Kidney (tissue), 14 donors: ENCODE measurements around the gene POMT2. TPM values are rescaled to one million over a fixed set of nuclear protein-coding genes. Genes with fewer than 3 reads are reported as not detected.

Experiments used
- DNase-seq, 5 donors: peaks; one replicate each; pipeline ENCODE4 v3.0.0-alpha.2; 2013 to 2020
- FAIRE-seq: peaks from 2 replicates; lab custom pipeline; 2012; peaks lifted over from hg19 to GRCh38; lab: Jason Lieb, UNC
- H3K27ac ChIP-seq, 2 donors: one replicate each; pipeline ENCODE4 v1.7.0; 2013; ENCODE audit warnings: low read depth in 2 of 2, low read length in 2 of 2, inconsistent platforms in 1 of 2
- H3K27me3 ChIP-seq: one replicate; pipeline ENCODE4 v1.7.1; 2013; ENCODE audit warnings: low read length, inconsistent platforms; ENCODE audit not compliant: control insufficient read depth, insufficient read depth
- H3K36me3 ChIP-seq, 3 donors: one replicate each; pipeline versions ENCODE4 v1.7.0 to v1.7.1; 2013; ENCODE audit warnings: low read length in 3 of 3, control low read depth in 1 of 3, inconsistent platforms in 1 of 3; ENCODE audit not compliant: insufficient read depth in 3 of 3, control insufficient read depth in 2 of 3
- H3K4me1 ChIP-seq, 3 donors: one replicate each; pipeline versions ENCODE4 v1.7.0 to v1.7.1; 2013; ENCODE audit warnings: low read length in 3 of 3, inconsistent platforms in 1 of 3, low read depth in 1 of 3; ENCODE audit not compliant: control insufficient read depth in 2 of 3, insufficient read depth in 2 of 3
- H3K4me3 ChIP-seq, 3 donors: one replicate each; pipeline versions ENCODE4 v1.7.0 to v1.8.1; 2013; ENCODE audit warnings: low read length in 3 of 3, control low read depth in 1 of 3, inconsistent platforms in 1 of 3
- H3K9ac ChIP-seq, 3 donors: one replicate each; pipeline versions ENCODE4 v1.7.0 to v1.7.1; 2013; ENCODE audit warnings: low read length in 3 of 3, control low read depth in 1 of 3, inconsistent platforms in 1 of 3
- H3K9me3 ChIP-seq, 3 donors: one replicate each; pipeline versions ENCODE4 v1.7.0 to v1.7.1; 2013; ENCODE audit warnings: low read length in 3 of 3, control low read depth in 1 of 3, inconsistent platforms in 1 of 3; ENCODE audit not compliant: control insufficient read depth in 2 of 3, insufficient read depth in 1 of 3
- CTCF ChIP-seq: IDR thresholded peaks from 3 replicates; pipeline ENCODE4 v1.5.1; 2012; ENCODE audit warnings: mild to moderate bottlenecking, moderate library complexity, borderline replicate concordance; ENCODE audit not compliant: insufficient read depth; ENCODE audit errors: extremely low read depth
- intact Hi-C: fragments of 100-400 bp; cut with DNase I; formaldehyde crosslinking; loops from one replicate; pipeline ENCODE4 v1.11.1; 2022
- polyA plus RNA-seq: library from polyadenylated mRNA; stranded (reverse); fragments of 350-450 nt; fragmentation: Illumina TruSeq; extraction: RNeasy Lipid Tissue Mini Kit (QIAGEN cat#74804); gene quantifications from one replicate; pipeline ENCODE4 v1.2.3, GENCODE V29; 2014; ENCODE audit warnings: low read depth, low replicate concordance; ENCODE audit not compliant: insufficient read depth
- total RNA-seq: library from RNA; stranded (reverse); fragmentation: NEBNext Ultra II Directional; extraction: Animal tissue kit (Norgen Biotek cat#: 25700); gene quantifications from one replicate; pipeline ENCODE4 v1.2.1, GENCODE V29; 2021
- donor health status: control.
- donor health status: control.
- donor health status: control.
- donor health status: control.
- donor health status: control.
- donor health status: DM: yes; HTN: yes; CAD: no.
- donor health status: Normal renal cell carcinoma (clear cell type).

Gene POMT2
- total and polyA plus RNA-seq, 2 donors from 2014 or later, result 18.2 to 34.7 TPM

- Histone ChIP-seq H3K4me3 (no peak overlapping the region), H3K36me3 (no peaks in the 10 kb centered on the region), H3K9me3 (no peaks in the 10 kb centered on the region), H3K9ac (no peak overlapping the region), H3K27ac (no peak overlapping the region), H3K4me1 (no peaks in the 10 kb centered on the region), H3K27me3 (no peaks in the 10 kb centered on the region)
- FAIRE-seq, result no peak
- intact Hi-C loops, result no loop called here
- TF ChIP-seq CTCF, result no peak
- no peak for DNase-seq
These were observed 43.5 kb upstream of the POMT2 start for GRCh38 chr14:77364146-77364545.

GRCh38 chr14:77359626-77360025 is 38.9 kb upstream of the POMT2 start:
- Histone ChIP-seq H3K27ac (no peak overlapping the region), H3K36me3 (no peaks in the 10 kb centered on the region), H3K9ac (no peak overlapping the region), H3K9me3 (no peaks in the 10 kb centered on the region), H3K4me1 (no peaks in the 10 kb centered on the region), H3K27me3 (no peaks in the 10 kb centered on the region), H3K4me3 (no peak overlapping the region)
- FAIRE-seq (no peak), DNase-seq (no peak)
- intact Hi-C loops, result no loop called here
- TF ChIP-seq CTCF, result no peak

GRCh38 chr14:77356899-77357298 is 36.2 kb upstream of the POMT2 start:
- no peaks in the 10 kb centered on the region for H3K36me3 ChIP-seq
- FAIRE-seq (no peak), DNase-seq (no peak)
- H3K9ac ChIP-seq, result no peak overlapping the region
- no peaks in the 10 kb centered on the region for H3K4me1 ChIP-seq
- no peak overlapping the region for H3K4me3 ChIP-seq
- TF ChIP-seq CTCF, result no peak
- no peaks in the 10 kb centered on the region for H3K9me3 ChIP-seq
- intact Hi-C loops, result no loop called here
- no peak overlapping the region for H3K27ac ChIP-seq
- H3K27me3 ChIP-seq, result no peaks in the 10 kb centered on the region

- H3K4me1 ChIP-seq, result no peaks in the 10 kb centered on the region
- DNase-seq (no peak), FAIRE-seq (no peak)
- no peaks in the 10 kb centered on the region for H3K27me3 ChIP-seq
- no peak for TF ChIP-seq CTCF
- intact Hi-C loops, result no loop called here
- H3K27ac ChIP-seq, result no peak overlapping the region
- no peak overlapping the region for H3K9ac ChIP-seq
- H3K4me3 ChIP-seq, result no peak overlapping the region
- H3K36me3 ChIP-seq, result no peaks in the 10 kb centered on the region
- no peaks in the 10 kb centered on the region for H3K9me3 ChIP-seq
These were observed 35.1 kb upstream of the POMT2 start for GRCh38 chr14:77355811-77356210.
